Measurements from ENCODE around the gene FBXL7. TPM values are rescaled to one million over a fixed set of nuclear protein-coding genes. Genes with fewer than 3 reads are reported as not detected.

FBXL7 gene
- total and polyA plus RNA-seq, 8 donors: 0.35 to 2.4 (median 1.2) TPM

DNA sequence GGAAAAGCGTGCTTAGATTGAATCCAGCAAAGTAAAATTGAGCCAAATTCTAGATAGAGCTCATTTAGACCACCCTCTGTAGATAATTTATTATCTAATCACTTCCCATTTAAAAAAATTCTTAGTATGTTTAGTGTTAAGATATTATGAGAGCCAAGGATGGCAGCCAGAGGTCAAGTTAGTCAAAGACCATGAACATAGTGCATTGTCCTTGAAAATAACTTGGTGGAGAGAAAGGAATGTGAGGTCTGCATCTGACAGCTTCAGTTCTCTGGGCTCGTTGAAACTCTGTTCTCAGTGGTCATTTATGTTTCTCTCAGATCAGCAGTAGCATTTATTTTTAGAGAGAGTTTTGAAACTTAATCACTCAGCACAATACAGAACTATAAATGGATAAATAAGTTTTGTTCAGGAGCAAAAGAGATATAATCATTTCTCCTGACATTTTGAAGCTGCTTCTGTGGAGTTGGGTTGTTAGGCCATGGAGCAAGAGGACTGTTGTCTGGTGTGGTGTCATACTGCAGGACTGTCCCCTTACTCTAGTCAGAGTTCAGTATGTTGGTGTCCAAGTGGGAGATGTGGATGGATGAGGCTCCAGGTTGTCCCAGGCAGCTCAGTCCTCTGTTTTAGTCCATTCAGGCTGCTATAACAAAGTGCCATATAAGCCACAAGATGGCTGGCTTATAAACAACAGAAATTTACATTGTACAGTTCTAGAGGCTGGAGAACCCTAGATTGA is 337.7 kb downstream of the FBXL7 start:
- Histone ChIP-seq H3K9me3 (no peaks in the 10 kb centered on the region), H3K36me3 (no peaks in the 10 kb centered on the region), H3K27me3 (no peaks in the 10 kb centered on the region), H3K4me1 (no peaks in the 10 kb centered on the region), H3K27ac (no peak overlapping the region), H3K4me3 (no peak overlapping the region)
- intact Hi-C loops (cut with DNase I): no loop called here
- FAIRE-seq (no peak), ATAC-seq (no peak), DNase-seq (no peak)
- WGBS, 2 donors: 31 to 35% methylated on average over 2 of the region's 2 CpGs
- TF ChIP-seq, protein P1, sequence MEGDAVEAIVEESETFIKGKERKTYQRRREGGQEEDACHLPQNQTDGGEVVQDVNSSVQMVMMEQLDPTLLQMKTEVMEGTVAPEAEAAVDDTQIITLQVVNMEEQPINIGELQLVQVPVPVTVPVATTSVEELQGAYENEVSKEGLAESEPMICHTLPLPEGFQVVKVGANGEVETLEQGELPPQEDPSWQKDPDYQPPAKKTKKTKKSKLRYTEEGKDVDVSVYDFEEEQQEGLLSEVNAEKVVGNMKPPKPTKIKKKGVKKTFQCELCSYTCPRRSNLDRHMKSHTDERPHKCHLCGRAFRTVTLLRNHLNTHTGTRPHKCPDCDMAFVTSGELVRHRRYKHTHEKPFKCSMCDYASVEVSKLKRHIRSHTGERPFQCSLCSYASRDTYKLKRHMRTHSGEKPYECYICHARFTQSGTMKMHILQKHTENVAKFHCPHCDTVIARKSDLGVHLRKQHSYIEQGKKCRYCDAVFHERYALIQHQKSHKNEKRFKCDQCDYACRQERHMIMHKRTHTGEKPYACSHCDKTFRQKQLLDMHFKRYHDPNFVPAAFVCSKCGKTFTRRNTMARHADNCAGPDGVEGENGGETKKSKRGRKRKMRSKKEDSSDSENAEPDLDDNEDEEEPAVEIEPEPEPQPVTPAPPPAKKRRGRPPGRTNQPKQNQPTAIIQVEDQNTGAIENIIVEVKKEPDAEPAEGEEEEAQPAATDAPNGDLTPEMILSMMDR (IDR thresholded peaks at IDR 0.05): no peak

GRCh38 chr5:15844253-15844652 is 344.3 kb downstream of the FBXL7 start:
- Histone ChIP-seq H3K27ac (no peak overlapping the region), H3K27me3 (no peaks in the 10 kb centered on the region), H3K4me3 (no peak overlapping the region), H3K4me1 (no peaks in the 10 kb centered on the region), H3K36me3 (no peaks in the 10 kb centered on the region), H3K9me3 (no peaks in the 10 kb centered on the region)
- ATAC-seq (no peak), FAIRE-seq (no peak), DNase-seq (no peak)
- TF ChIP-seq, protein P1 (IDR thresholded peaks at IDR 0.05): no peak
- intact Hi-C loops (cut with DNase I): no loop called here
- 47 to 60% methylated on average over 4 of the region's 4 CpGs for WGBS, 2 donors

DNA sequence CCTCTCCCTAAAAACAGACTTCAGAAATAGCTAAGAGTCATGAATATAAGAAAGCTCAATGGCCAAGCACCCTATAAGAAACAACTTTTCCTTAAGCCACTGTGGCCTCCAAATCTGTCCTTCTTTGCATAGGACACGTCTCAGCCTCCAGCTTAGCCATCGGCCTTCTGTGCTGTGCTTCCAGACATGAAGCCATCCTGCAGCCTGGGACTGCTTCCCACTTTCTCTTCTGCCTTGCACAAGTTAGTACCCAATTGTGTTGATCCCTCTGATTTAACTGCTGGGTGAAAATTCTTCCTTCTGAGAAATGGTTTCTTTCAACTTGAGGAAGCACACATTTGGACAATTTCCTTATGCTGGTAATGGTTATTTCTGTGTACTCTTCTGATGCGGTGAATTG is 344.9 kb downstream of the FBXL7 start:
- FAIRE-seq: no peak

GRCh38 chr5:15850536-15850935 is 350.6 kb downstream of the FBXL7 start:
- ATAC-seq: no peak
- Histone ChIP-seq H3K9me3 (no peaks in the 10 kb centered on the region), H3K4me3 (no peak overlapping the region), H3K4me1 (no peaks in the 10 kb centered on the region), H3K36me3 (no peaks in the 10 kb centered on the region), H3K27ac (no peak overlapping the region), H3K27me3 (no peaks in the 10 kb centered on the region)
- DNase-seq: no peak
- intact Hi-C loops (cut with DNase I): no loop called here
- no peak for FAIRE-seq
- TF ChIP-seq, protein P1 (IDR thresholded peaks at IDR 0.05): no peak
- WGBS, 2 donors: 55 to 66% methylated on average over 5 of the region's 5 CpGs

More for the DNA sequence above, 344.9 kb downstream of the FBXL7 start:
- H3K36me3 ChIP-seq: no peaks in the 10 kb centered on the region
- H3K27ac ChIP-seq: no peak overlapping the region
- H3K4me1 ChIP-seq: no peaks in the 10 kb centered on the region
- TF ChIP-seq, protein P1 (IDR thresholded peaks at IDR 0.05): no peak
- ATAC-seq: no peak
- H3K4me3 ChIP-seq: no peak overlapping the region
- 64 to 79% methylated on average over 3 of the region's 3 CpGs for WGBS, 2 donors
- H3K9me3 ChIP-seq: no peaks in the 10 kb centered on the region
- intact Hi-C loops (cut with DNase I): no loop called here
- H3K27me3 ChIP-seq: no peaks in the 10 kb centered on the region
- DNase-seq: no peak

DNA sequence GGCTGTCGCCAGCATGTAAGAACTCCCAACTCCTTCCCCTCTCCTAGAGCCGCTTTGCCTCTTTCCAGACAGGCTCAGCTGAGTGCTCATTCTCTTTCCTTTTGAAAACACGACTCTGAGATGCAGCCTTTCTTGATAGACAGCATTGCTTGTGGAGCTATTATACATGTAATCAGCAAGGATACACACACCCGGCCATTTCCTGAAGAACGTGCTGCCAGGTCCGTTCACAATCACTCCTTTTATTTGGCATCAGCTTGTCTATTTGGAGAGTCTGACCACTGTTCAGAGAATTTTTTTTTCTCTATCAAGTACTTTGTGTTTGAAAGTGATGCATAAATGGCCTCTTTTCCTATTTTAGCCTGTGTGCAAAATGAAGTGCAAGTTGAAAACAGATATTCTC is 351.0 kb downstream of the FBXL7 start:
- no peaks in the 10 kb centered on the region for H3K9me3 ChIP-seq
- no peaks in the 10 kb centered on the region for H3K4me1 ChIP-seq
- WGBS, 2 donors: 17 to 20% methylated on average over 6 of the region's 6 CpGs
- no peak overlapping the region for H3K4me3 ChIP-seq
- H3K36me3 ChIP-seq: no peaks in the 10 kb centered on the region
- no peak overlapping the region for H3K27ac ChIP-seq
- TF ChIP-seq, protein P1 (IDR thresholded peaks at IDR 0.05): no peak
- ATAC-seq (no peak), DNase-seq (no peak), FAIRE-seq (no peak)
- no peaks in the 10 kb centered on the region for H3K27me3 ChIP-seq
- intact Hi-C loops (cut with DNase I): no loop called here
